HG02642 (cell line): ENCODE results near the gene CDC42BPG.

Source experiments
- ATAC-seq: cut with Tn5 transposase; IDR thresholded peaks from one replicate; pipeline ENCODE4 v1.9.1; 2021; ENCODE audit warnings: mild to moderate bottlenecking; ENCODE audit not compliant: unreplicated experiment, poor library complexity

Gene CDC42BPG

DNA sequence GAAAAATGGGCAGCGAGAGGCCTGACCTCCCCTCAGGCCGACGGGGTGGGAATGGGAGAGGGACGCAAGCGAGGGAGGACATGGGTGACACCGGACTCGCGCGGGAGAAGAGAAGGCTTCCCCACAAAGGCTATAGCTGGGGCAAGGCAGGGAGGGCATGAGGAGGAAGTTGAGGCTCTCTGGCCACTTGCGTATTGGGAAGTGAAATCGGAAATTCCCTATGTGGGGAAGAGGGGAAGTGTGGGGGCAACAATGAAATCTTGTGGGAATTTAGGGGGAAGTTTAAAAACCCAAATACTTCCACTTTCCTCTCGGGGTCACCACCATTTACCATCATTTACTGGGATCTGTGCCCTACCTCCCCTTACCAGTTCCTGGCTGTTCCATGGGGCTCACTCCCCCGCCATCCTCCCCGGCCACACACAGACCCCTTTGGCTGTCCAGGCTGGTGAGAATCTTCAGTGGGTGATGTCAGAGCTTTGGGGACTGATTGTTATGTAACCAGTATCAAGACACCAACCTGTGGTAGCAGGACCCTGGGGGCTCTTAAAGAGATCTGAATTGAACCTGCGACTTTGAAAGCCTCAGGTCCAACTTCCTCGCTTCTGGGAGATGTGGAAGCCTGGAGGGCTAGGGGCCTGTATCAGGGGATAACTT lies 34.9 kb upstream of the CDC42BPG start:
- no peak for ATAC-seq

- peak; percentile 80 for ATAC-seq
Measured at GRCh38 chr11:64878494-64879243, 34.2 kb upstream of the CDC42BPG start, which contains the start of gene EHD1. TSS of gene EHD1 (minus strand) at chr11:64878621. CDS start at chr11:64878464, 157 bp downstream.

GRCh38 chr11:64878223-64878493 lies 33.7 kb upstream of the CDC42BPG start:
- ATAC-seq, result no peak

GRCh38 chr11:64877390-64878222 lies 33.2 kb upstream of the CDC42BPG start:
- ATAC-seq, result peak; percentile 9

DNA sequence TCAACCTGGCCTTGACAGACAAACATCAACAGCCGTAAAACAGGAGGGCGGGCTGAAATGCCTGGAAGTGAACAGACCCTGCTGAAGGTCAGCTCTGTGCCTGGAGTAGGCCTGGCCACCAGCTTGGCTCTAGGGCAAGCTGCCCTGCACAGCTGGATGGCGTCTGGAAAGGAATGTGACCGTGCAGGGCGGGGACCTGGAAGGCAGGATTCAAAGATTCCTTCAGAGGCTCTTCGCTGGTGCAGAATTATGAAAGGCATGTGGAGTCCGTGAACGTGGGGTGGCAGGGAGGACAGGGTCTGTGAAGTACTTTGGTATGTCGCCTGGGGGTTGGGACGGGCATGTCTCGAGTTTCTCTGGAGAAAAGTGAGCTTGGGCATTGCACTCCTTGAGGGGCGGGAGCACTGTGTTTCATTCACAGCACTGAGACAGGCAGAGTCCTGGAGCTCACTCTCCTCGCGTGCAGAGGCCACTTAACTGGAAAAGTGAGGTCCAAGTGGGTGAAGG lies 32.4 kb upstream of the CDC42BPG start:
- ATAC-seq, result no peak

- ATAC-seq, result no peak
Measured at GRCh38 chr11:64876229-64876750, 31.8 kb upstream of the CDC42BPG start.

DNA sequence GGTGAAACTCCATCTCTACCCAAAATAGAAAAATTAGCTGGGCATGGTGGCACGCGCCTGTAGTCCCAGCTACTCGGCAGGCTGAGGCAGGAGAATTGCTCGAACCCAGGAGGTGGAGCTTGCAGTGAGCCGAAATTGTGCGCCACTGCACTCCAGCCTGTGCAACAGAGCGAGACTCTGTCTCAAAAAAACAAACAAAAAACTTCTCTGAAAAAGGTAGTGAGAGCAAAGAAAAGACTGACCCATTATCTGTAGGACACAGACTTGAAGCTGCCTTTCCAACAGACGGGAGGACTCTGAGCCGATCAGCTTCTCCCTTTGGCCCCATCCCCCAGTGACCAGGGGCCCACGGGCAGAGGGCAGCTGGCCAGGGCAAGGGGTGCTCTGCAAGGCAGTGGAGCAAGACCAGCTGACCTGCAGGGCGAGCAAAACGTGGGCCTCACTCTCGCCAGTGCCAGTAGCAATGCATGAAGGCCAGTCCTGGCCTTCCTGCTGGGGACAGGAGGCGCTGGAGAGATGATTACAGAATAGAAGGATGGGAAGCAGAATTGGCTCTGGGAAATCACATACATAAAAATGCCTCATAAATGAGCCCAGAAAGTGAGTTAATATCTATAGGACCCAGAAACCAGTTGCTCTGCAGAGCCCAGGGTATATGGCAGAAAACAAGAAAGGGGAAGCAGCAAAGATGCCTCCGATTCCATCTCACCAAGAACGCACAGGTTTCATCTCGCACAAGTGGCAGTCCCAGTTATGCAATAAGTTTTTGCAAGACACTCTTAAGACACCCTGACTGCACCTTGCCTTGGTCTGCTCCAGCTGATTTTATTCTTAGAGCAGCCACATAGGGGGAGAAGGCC lies 31.1 kb upstream of the CDC42BPG start:
- ATAC-seq, result no peak

- ATAC-seq, result no peak
Measured at GRCh38 chr11:64874308-64875240, 30.1 kb upstream of the CDC42BPG start.

- ATAC-seq, result no peak
Measured at GRCh38 chr11:64872790-64873488, 28.5 kb upstream of the CDC42BPG start.

- ATAC-seq, result no peak
Measured at GRCh38 chr11:64871492-64871891, 27.0 kb upstream of the CDC42BPG start.

DNA sequence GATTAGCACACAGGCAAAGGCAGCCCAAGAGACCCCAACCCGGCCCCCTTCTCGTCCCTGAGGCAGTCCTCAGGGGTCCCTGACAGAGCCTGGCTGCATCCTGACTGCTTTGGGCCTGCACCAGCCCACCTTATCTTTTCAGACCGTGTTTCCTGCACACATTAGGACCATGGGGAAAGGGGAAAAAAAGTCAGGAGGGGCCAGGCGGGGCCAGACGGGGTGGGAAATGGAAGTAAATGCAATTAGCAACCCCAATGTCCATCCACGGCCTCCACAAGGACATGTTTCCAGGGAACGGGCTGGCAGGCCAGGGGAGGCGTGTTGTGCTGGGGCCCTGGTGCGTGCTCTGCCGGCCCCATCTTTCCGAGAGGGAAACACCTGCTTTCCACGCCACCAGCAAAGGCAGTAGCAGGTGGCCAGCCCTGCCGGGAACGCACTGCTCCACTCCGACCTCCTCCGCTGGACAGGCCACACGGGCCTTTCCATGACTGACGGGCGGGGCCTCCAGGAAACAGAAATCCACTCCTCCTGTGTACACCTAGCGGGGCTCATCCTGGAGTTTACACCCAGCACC lies 26.5 kb upstream of the CDC42BPG start:
- no peak for ATAC-seq

DNA sequence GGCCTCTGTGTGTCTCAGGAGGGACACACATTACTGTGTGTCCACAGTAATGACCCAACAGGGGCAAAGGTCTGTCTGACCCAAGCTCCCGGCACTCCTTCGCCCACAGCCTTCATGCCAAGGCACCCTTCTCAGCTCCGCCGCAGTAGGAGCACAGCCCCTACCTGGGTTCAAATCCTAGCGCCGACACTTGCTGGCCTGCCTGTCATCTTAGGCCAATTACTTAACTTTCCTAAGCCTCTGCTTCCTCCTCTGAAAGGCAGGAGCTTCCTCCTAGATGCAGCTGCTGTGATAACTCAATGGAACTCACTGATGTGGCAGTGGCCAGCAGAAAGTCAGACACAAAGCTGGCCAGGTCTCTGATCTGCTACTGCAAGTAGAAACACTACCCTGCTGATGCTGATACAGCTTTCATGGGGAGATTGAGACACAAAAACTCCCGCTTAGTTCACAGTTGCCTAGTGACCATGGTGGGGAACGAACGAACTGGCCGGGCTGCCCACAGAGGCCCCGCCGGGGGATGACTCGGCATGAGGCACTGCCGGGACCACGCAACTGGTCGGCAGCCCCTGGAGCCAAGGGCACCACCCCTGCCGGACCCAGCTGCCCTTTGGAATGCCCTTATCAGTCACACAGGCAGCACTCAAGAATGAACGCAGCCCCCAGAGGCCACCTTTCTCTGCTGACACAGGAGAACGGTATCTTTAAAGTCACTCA lies 25.9 kb upstream of the CDC42BPG start:
- no peak for ATAC-seq

DNA sequence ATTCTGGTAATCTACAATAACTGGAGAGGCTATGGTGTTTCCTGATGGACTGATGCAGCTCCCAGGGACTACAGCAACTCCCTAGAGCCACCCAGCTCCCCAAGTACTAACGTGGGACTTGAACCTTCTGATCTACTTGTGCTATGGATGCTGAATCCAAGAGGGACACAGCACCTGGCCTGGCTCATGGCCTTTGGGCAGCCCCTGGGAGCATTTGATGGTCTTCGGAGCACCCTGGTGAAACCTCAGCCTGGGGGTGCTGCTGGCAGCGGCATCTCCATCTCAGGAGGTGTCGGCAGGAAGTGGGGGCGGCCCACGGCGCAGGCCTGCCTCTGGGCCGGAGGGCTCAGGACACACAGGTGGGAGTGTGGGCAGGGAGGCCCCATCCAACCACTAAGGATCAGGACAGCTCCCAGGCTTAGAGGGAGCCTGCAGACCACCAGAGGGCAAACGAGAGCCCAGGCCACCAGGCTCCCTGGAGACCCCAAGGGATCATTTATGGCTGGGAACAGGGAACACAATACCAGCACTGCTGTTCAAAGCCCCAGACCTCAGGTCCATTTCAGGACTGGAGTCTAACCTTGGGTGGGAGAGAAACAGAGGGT lies 25.2 kb upstream of the CDC42BPG start:
- no peak for ATAC-seq

- ATAC-seq, result no peak
Measured at GRCh38 chr11:64868904-64869570, 24.6 kb upstream of the CDC42BPG start.

DNA sequence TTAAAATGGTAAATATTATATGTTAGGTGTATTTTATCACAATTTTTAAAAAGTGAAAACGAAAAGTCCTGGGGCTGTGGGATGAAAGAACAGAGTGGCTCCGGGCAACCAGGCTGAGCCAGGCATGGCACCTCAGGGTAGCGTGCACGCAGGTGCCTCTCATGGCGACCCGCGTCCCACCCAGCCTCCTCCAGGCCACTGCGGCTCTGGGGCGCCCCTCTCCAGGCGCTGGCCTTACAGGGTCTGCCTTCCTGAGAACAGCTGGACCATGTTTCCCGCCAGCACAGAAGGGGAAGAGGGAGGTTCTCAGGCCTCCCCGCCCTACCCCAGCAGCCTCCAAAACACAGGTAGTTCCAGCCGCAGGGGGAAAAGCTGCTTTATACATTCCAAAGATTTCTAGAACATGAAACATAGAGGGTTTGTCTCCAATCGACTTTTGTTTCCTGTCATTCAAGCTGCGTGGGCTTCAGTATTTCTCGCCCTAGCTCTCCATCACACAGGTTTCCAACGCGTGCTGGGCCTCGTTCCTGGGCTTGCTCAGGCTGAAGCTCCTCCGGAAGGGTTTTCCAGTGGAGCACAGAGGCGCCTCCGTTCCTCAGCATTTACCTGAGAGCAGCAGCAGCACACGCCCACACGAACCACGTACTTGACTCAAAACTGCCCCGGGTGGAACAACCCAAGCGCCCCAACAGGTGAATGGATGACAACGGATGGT lies 23.5 kb upstream of the CDC42BPG start:
- ATAC-seq, result no peak

DNA sequence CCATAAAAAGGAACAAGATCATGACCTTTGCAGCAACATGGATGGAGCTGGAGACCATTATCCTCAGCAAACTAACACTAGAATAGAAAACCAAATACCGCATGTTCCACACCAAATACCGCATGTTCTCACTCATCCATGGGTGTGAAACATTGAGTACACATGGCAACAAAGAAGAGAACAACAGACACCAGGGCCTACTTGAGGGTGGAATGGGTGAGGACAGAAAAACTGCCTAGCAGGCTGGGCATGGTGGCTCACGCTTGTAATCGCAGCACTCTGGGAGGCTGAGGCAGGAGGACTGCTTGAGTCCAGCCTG lies 21.7 kb upstream of the CDC42BPG start:
- no peak for ATAC-seq
